GM12878 (cell line): ENCODE measurements around the gene ITIH5. TPM values are rescaled to one million over a fixed set of nuclear protein-coding genes. Genes with fewer than 3 reads are reported as not detected.

Experiments
- ATAC-seq: fragments of 200-7000 bp; cut with Tn5 transposase; 3 replicates; pipeline ENCODE4 v1.9.1; 2020; ENCODE audit warnings: mild to moderate bottlenecking, moderate library complexity
- BruUV-seq: library from RNA; stranded (reverse); fragments of 400-500 nt; replicated peaks from 2 replicates; lab custom pipeline; 2021; lab: Mats Ljungman, UMichigan
- CTCF ChIA-PET: fragments of 300-600 bp; sonication (Branson Sonifier 250); formaldehyde crosslinking; extraction: SDS; loops from one replicate; lab custom pipeline; 2021; ENCODE audit warnings: inconsistent platforms; lab: Yijun Ruan, JAX
- POLR2A ChIA-PET: fragments of 350-600 bp; formaldehyde crosslinking; extraction: SDS; loops from one replicate; lab custom pipeline; 2021; ENCODE audit warnings: inconsistent platforms; lab: Charles Lee
- RAD21 ChIA-PET: fragments of 300-600 bp; sonication (Branson Sonifier 250); formaldehyde crosslinking; loops from one replicate; lab custom pipeline; 2023; ENCODE audit warnings: antibody characterized with exemption; ENCODE audit not compliant: unreplicated experiment; lab: Charles Lee
- SMC1A ChIA-PET: fragments of 300-600 bp; sonication (Branson Sonifier 250); formaldehyde crosslinking; loops from one replicate; lab custom pipeline; 2023; ENCODE audit not compliant: unreplicated experiment, uncharacterized antibody; lab: Charles Lee
- DNase-seq: peaks from one replicate; pipeline ENCODE4 v3.0.0-alpha.2; 2011; ENCODE audit warnings: low read depth, low spot score
- FAIRE-seq: peaks from 3 replicates; lab custom pipeline; 2011; peaks lifted over from hg19 to GRCh38; lab: Jason Lieb, UNC
- H2AFZ ChIP-seq: 2 replicates; pipeline ENCODE4 v1.6.0; 2011; ENCODE audit warnings: low read depth, low read length, control low read depth; ENCODE audit not compliant: control insufficient read depth
- H3K27ac ChIP-seq: 2 replicates; pipeline ENCODE4 v1.5.1; 2011; ENCODE audit warnings: control low read depth; ENCODE audit not compliant: control insufficient read depth, insufficient read depth
- H3K27me3 ChIP-seq, 2 experiments: replicated peaks in 1 of 2; 2 replicates each; pipeline versions ENCODE4 v1.6.0 to v1.6.1; 2011; ENCODE audit warnings: low read length in 1 of 2; ENCODE audit not compliant: control insufficient read depth in 2 of 2, insufficient read depth in 2 of 2
- H3K36me3 ChIP-seq, 2 experiments: 2 replicates each; pipeline ENCODE4 v1.5.1; 2011; ENCODE audit warnings: low read length in 1 of 2; ENCODE audit not compliant: control insufficient read depth in 2 of 2, insufficient read depth in 2 of 2
- H3K4me1 ChIP-seq: 2 replicates; pipeline ENCODE4 v1.6.1; 2011; ENCODE audit warnings: mild to moderate bottlenecking, low read length, moderate library complexity, mixed read lengths; ENCODE audit not compliant: control insufficient read depth, insufficient read depth
- H3K4me2 ChIP-seq: 2 replicates; pipeline ENCODE4 v1.6.0; 2011; ENCODE audit warnings: control low read depth; ENCODE audit not compliant: control insufficient read depth, insufficient read depth
- H3K4me3 ChIP-seq: fragments of 200-600 bp; sonication (generic); 2 replicates; pipeline ENCODE4 v1.5.1; 2016
- H3K79me2 ChIP-seq: 2 replicates; pipeline ENCODE4 v1.6.0; 2011; ENCODE audit warnings: low read length; ENCODE audit not compliant: control insufficient read depth, insufficient read depth
- H3K9ac ChIP-seq: 2 replicates; pipeline ENCODE4 v1.8.0; 2011; ENCODE audit warnings: low read length, control low read depth, mixed read lengths; ENCODE audit not compliant: control insufficient read depth, insufficient read depth
- H3K9me3 ChIP-seq: replicated peaks from 3 replicates; pipeline ENCODE4 v1.5.1; 2011; ENCODE audit warnings: mild to moderate bottlenecking, low read length; ENCODE audit not compliant: control insufficient read depth, insufficient read depth
- H4K20me1 ChIP-seq: 2 replicates; pipeline ENCODE4 v1.6.0; 2011; ENCODE audit not compliant: control insufficient read depth, insufficient read depth
- CBFB ChIP-seq: IDR thresholded peaks from 2 replicates; pipeline ENCODE4 v1.6.1; 2016; ENCODE audit warnings: antibody characterized with exemption, low read depth
- CEBPB ChIP-seq, 2 experiments: fragments of 150-350 bp in 1 of 2; IDR thresholded peaks; 2 replicates each; pipeline ENCODE4 v1.6.1; 2012 to 2014; ENCODE audit warnings: low read depth in 2 of 2, low read length in 2 of 2, borderline replicate concordance in 1 of 2, inconsistent platforms in 1 of 2
- CEBPZ ChIP-seq: fragments of 150-350 bp; IDR thresholded peaks from 2 replicates; pipeline ENCODE4 v1.6.1; 2016; ENCODE audit warnings: low read depth, low read length
- FOXM1 ChIP-seq: IDR thresholded peaks from 2 replicates; pipeline ENCODE4 v1.6.1; 2012; ENCODE audit warnings: low read depth, mild to moderate bottlenecking, inconsistent platforms, low read length, moderate library complexity
- IRF4 ChIP-seq: IDR thresholded peaks from 2 replicates; pipeline ENCODE4 v1.6.1; 2011; ENCODE audit warnings: low read depth, low read length
- JUND ChIP-seq: IDR thresholded peaks from 2 replicates; pipeline ENCODE4 v1.6.1; 2012; ENCODE audit warnings: low read depth, mild to moderate bottlenecking, low read length, improper control_type of control experiment, moderate library complexity
- MYB ChIP-seq: fragments of 150-350 bp; IDR thresholded peaks from 2 replicates; pipeline ENCODE4 v1.6.1; 2014; ENCODE audit warnings: mild to moderate bottlenecking, low read depth, low read length, borderline replicate concordance
- NRF1 ChIP-seq: conservative IDR thresholded peaks from 2 replicates; pipeline ENCODE4 v1.6.1; 2011; ENCODE audit warnings: mild to moderate bottlenecking, low read depth, low read length, improper control_type of control experiment
- PAX8 ChIP-seq: fragments of 450-650 bp; IDR thresholded peaks from 2 replicates; pipeline ENCODE4 v1.6.1; 2017; ENCODE audit warnings: mild to moderate bottlenecking, moderate library complexity
- RBBP5 ChIP-seq: fragments of 200-600 bp; sonication (generic); conservative IDR thresholded peaks from 2 replicates; pipeline ENCODE4 v1.6.1; 2016
- REST ChIP-seq: IDR thresholded peaks from 2 replicates; pipeline ENCODE4 v1.6.1; 2012; ENCODE audit warnings: mild to moderate bottlenecking, low read depth, low read length
- ZBTB11 ChIP-seq: fragments of 450-650 bp; formaldehyde crosslinking; IDR thresholded peaks from 2 replicates; pipeline ENCODE4 v1.5.0; 2022; ENCODE audit warnings: mild to moderate bottlenecking, missing genetic modification characterization
- WGBS: methylation state at CpG from one replicate; pipeline ENCODE4 v1.1.6; 2016; ENCODE audit warnings: low lambda C conversion rate; ENCODE audit not compliant: insufficient replicate concordance, insufficient coverage; ENCODE audit errors: missing lambda C conversion rate; 5-methylcytosine and 5-hydroxymethylcytosine counted together
- in situ Hi-C: fragments of 300-500 bp; cut with MboI; formaldehyde crosslinking; loops from 9 replicates; pipeline ENCODE4 v1.14.3; 2018; ENCODE audit warnings: mixed read lengths
- intact Hi-C: fragments of 100-400 bp; cut with micrococcal nuclease; formaldehyde crosslinking; loops from one replicate; pipeline ENCODE4 v1.14.2; 2022; ENCODE audit not compliant: unreplicated experiment
- polyA plus RNA-seq, 11 experiments: library from polyadenylated mRNA; depleted of rRNA in 4 of 11; unstranded in 6 of 11; stranded (reverse) in 5 of 11; fragments of >200 nt; fragmentation: Nextera tagmentation in 4 of 11; fragmentation: Illumina TruSeq in 1 of 11; extraction: Ambion mirVana in 4 of 11; extraction: Trizol in 1 of 11; gene quantifications; 1 replicate in 1 of 11; 2 replicates in 10 of 11; pipeline versions ENCODE4 v1.2.1 to v1.2.3, GENCODE V29; 2011 to 2016; ENCODE audit warnings: inconsistent platforms in 2 of 11, missing spikeins in 2 of 11, low read depth in 1 of 11
- total RNA-seq, 4 experiments: library from RNA; depleted of rRNA in 3 of 4; stranded (reverse); fragments of >200 nt in 3 of 4; fragmentation: Illumina TruSeq in 1 of 4; extraction: Trizol in 1 of 4; gene quantifications; 2 replicates each; pipeline versions ENCODE4 v1.2.1 to v1.2.3, GENCODE V29; 2013 to 2021

The ITIH5 gene
- total and polyA plus RNA-seq, 10 of the 15 experiments (the other 5 are each of a cell fraction or from before 2014, with no cell fraction given): 0.14 to 0.43 (median 0.21) TPM; not detected in 7

GRCh38 chr10:7561216-7561893 lies 105.4 kb downstream of the ITIH5 start (continued):
- TF ChIP-seq IRF4: no peak
- TF ChIP-seq ZBTB11 (CRISPR knock-in tag): no peak
- TF ChIP-seq NRF1: no peak

GRCh38 chr10:7560519-7560918 lies 106.2 kb downstream of the ITIH5 start:
- ChIA-PET SMC1A (interaction anchor here (0.9 kb wide), 1 partner anchor 18 kb away, joined by 5 read pairs; no protein-coding TSS in a partner anchor), POLR2A (interaction anchor here (0.7 kb wide), 1 partner anchor 179 kb away, joined by 4 read pairs; no protein-coding TSS in a partner anchor), CTCF (interaction anchor here (0.5 to 1.0 kb wide), 2 partner anchors 19 to 35 kb away, joined by 3 to 7 read pairs; no protein-coding TSS in a partner anchor), RAD21 (no interaction called here)
- H3K4me1 ChIP-seq: no peaks in the 10 kb centered on the region
- no peaks in the 10 kb centered on the region for H3K79me2 ChIP-seq
- no peaks in the 10 kb centered on the region for H3K27me3 ChIP-seq
- 2% methylated on average over 4 of the region's 4 CpGs for WGBS
- no peaks in the 10 kb centered on the region for H4K20me1 ChIP-seq
- H3K4me3 ChIP-seq: no peak overlapping the region
- H3K9ac ChIP-seq: no peak overlapping the region
- H3K36me3 ChIP-seq: no peaks in the 10 kb centered on the region
- in situ Hi-C loops (no loop called here), intact Hi-C loops (no loop called here)
- FAIRE-seq (no peak), ATAC-seq (no peak), DNase-seq (no peak)
- H3K9me3 ChIP-seq: no peaks in the 10 kb centered on the region
- no peak overlapping the region for H2AFZ ChIP-seq
- BruUV-seq: no TSS peak
- H3K4me2 ChIP-seq: no peak overlapping the region
- no peak overlapping the region for H3K27ac ChIP-seq
- TF ChIP-seq RBBP5 (no peak), JUND (no peak), FOXM1 (no peak), PAX8 (no peak), MYB (no peak), CEBPB (IDR thresholded peaks at IDR 0.05; ENCODE audit: borderline replicate concordance in 1 of 2, low read depth in 2 of 2, low read length in 2 of 2) (no peak), CEBPZ (no peak), CBFB (no peak), REST (no peak)
